GM12892 (cell line): ENCODE results near the gene SLC4A5.
"Not testable (repeated sequence)": the region's sequence is repeated elsewhere in the genome, so short reads cannot be mapped to it uniquely, and the experiment has no call there.

Experiments used
- DNase-seq: peaks from one replicate; pipeline ENCODE4 v3.0.0; 2011; ENCODE audit not compliant: insufficient read length
- FAIRE-seq: peaks from 2 replicates; lab custom pipeline; 2011; peaks lifted over from hg19 to GRCh38; lab: Jason Lieb, UNC
- POLR2A ChIP-seq: IDR thresholded peaks from 2 replicates; pipeline ENCODE4 v1.6.1; 2011; ENCODE audit warnings: low read depth, low read length, control low read depth
- POLR2AphosphoS5 ChIP-seq: IDR thresholded peaks from 2 replicates; pipeline ENCODE4 v1.6.1; 2011; ENCODE audit warnings: low read depth, low read length, control low read depth
- TAF1 ChIP-seq: IDR thresholded peaks from 2 replicates; pipeline ENCODE4 v1.6.1; 2011; ENCODE audit warnings: low read depth, mild to moderate bottlenecking, control low read depth, low read length, borderline replicate concordance

Gene SLC4A5

DNA sequence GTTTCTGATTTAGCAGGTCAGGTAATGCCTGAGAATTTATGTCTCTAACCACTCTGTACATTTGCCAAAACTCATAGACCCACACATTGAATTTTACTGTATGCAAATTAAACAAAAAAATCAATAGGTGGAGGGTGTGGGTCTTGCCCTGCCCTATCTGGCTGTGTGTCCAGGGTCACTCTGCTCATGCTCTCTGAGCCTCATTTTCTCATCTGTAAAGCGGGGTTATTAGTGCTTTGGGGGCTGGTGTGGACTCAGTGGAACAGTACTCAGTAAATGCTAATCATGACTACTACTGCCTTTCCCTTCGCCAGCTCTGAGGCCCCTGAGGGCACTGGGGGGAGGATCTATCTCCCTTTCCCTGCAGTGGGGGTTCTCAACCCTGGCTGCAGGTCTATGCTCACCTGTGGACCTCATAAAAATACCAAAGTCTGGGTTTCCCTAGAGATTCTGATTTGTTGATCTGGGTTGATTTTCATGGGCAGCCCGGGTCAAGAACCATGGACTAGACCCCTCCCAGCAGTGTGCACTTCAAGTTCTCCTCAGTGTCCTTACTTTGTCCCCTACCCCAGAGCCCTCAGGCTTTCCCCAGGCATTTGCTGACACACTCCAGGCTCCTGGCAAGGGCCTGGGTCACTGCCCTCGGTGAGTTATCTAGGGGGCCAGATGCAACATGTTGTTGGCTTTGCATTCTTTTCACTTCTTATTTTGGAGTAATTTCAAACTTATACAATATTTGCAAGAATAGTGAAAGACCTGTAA lies 117.3 kb downstream of the SLC4A5 start:
- DNase-seq (no peak), FAIRE-seq (no peak)
- TF ChIP-seq POLR2A (no peak), POLR2AphosphoS5 (no peak), TAF1 (no peak)

GRCh38 chr2:74223941-74224770 lies 119.1 kb downstream of the SLC4A5 start:
- FAIRE-seq (no peak), DNase-seq (no peak)
- no peak for TF ChIP-seq TAF1
- no peak for TF ChIP-seq POLR2A
- TF ChIP-seq POLR2AphosphoS5 = no peak

- DNase-seq (no peak), FAIRE-seq (no peak)
- no peak for TF ChIP-seq POLR2AphosphoS5
Measured at GRCh38 chr2:74222300-74222650, 120.9 kb downstream of the SLC4A5 start.

- FAIRE-seq = no peak
- TF ChIP-seq POLR2A = no peak
- no peak for TF ChIP-seq TAF1
- no peak for TF ChIP-seq POLR2AphosphoS5
- no peak for DNase-seq
Measured at GRCh38 chr2:74221604-74222299, 121.5 kb downstream of the SLC4A5 start.

DNA sequence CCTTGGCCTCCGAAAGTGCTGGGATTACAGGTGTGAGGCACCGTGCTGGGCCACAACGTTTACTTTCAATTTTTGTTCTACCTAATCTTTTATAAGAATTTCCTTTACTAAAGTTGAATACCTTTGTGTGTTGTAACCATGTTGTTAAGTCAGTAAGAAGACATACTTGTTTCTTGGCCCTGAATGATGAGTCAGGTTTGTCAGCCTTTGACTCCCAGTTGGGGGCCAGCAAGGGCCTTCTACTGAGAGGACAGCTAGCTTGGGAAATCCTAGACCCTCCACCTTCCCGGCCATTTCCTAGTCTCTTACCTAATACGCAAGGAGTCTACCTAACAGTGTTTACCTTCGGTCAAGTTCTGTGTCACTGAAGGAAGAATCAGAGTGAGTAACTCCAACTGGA lies 122.1 kb downstream of the SLC4A5 start:
- DNase-seq (no peak), FAIRE-seq (no peak)

GRCh38 chr2:74219846-74220486 lies 123.2 kb downstream of the SLC4A5 start:
- FAIRE-seq = no peak
- DNase-seq = no peak
- TF ChIP-seq POLR2A (peak; percentile 42), TAF1 (no peak), POLR2AphosphoS5 (peak; percentile 16; the same call in 1 of the 2 replicates)

More for the DNA sequence above, 122.1 kb downstream of the SLC4A5 start:
- TF ChIP-seq POLR2A (no peak), POLR2AphosphoS5 (no peak), TAF1 (no peak)

GRCh38 chr2:74216642-74217041 lies 126.6 kb downstream of the SLC4A5 start:
- no peak for TF ChIP-seq TAF1
- no peak for TF ChIP-seq POLR2AphosphoS5
- no peak; the same call in 1 of the 2 replicates for TF ChIP-seq POLR2A
- no peak for FAIRE-seq

DNA sequence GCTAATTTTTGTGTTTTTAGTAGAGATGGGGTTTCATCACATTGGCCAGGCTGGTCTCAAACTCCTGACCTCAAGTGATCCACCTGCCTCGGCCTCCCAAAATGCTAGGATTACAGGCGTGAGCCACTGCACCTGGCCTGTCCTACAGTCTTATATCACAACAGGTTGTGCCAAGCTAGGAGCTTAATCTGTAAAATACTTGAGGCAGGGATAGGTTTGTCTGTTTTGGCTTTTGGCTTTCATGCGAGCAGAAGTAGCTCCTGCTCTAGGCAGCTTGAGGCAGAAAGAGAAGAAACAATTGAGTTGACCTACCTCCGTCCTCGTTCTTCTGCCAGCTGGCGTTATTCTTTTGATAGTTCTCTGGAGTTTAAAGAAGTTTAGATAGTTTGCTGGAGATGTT lies 127.4 kb downstream of the SLC4A5 start:
- DNase-seq, FAIRE-seq: not testable (repeated sequence)

More at GRCh38 chr2:74216642-74217041, 126.6 kb downstream of the SLC4A5 start:
- DNase-seq = no peak

DNA sequence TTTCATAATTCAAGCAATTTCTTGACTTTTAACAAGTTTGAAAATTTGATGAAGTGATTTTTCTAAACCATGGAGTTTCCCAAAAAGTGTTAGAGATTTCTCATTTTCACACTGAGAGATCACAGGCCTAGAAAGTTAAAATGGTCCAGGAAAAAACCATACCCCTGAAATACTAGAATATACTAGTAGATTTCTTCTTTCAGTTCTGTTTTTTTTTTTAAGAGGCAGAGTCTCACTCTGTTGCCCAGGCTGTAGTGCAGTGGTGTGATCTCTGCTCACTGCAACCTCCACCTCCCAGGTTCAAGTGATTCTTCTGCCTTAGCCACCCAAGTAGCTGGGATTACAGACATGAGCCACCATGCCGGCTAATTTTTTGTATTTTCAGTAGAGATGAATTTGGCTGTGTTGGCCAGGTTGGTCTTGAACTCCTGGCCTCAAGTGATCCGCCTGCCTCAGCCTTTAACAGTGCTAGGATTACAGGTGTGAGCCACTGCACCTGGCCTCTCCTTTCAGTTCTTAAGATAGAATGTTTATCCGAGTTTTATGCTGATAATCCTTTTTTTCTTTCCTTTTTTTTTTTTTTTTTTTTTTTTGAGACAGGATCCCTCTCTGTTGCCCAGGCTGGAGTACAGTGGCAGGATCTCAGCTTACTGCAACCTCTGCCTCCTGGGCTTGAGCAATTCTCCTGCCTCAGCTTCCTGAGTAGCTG lies 130.4 kb downstream of the SLC4A5 start:
- no peak for TF ChIP-seq POLR2A
- FAIRE-seq (no peak), DNase-seq (no peak)

DNA sequence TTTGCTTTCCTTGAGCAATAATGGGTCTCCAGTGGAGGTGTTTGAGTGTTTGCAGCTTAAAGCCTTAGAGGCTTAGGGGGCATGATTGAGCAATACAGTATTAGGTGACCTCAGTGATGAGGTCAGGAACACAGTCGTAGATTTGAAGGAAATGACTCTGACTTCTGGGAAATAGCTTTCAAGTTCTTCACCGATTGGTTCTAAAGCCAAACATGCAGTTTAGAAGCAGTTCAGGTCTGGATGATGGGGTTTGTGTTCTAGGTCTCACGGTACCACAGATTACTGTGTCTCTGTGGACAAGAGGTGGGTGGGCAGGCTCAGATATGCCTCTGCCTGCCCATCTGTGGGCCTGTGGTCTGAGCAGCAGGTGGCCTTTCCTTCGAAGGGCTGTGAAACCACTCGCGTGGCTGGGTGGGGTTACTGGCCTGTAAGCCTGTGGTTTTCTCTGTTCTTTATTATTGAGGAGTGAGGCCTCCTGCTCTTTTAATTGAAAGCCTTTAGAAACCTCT lies 137.0 kb downstream of the SLC4A5 start:
- no peak for DNase-seq
- TF ChIP-seq TAF1 (no peak), POLR2AphosphoS5 (peak; percentile 66; the same call in 1 of the 2 replicates), POLR2A (peak; percentile 49; the same call in 1 of the 2 replicates)
- peak; percentile 76 for FAIRE-seq
